ENCODE results near the gene DNAH9. TPM values are rescaled to one million over a fixed set of nuclear protein-coding genes. Genes with fewer than 3 reads are reported as not detected.

DNAH9 gene
- total and polyA plus RNA-seq, 2 of the 8 experiments (the other 6 are each of a cell fraction or from before 2014, with no cell fraction given): 0.21 to 0.86 TPM

GRCh38 chr17:11640463-11640814 is 42.2 kb downstream of the DNAH9 start (continued):
- no peak for TF ChIP-seq CEBPB (IDR thresholded peaks at IDR 0.05; ENCODE audit: low read depth, low read length)
- TF ChIP-seq MAFK (IDR thresholded peaks at IDR 0.05; ENCODE audit: low read depth, low read length): no peak
- no peak for TF ChIP-seq CHD7 (IDR thresholded peaks at IDR 0.05; ENCODE audit: insufficient replicate concordance, low read length)
- TF ChIP-seq YY1 (IDR thresholded peaks at IDR 0.05; ENCODE audit: low read depth, low read length): no peak

All from H1 (cell line).